ENCODE data around the gene OPA1.

GRCh38 chr3:193727089-193727488 lies 134.1 kb downstream of the OPA1 start:
- no peak for TF ChIP-seq CTCF (conservative IDR thresholded peaks at IDR 0.05; ENCODE audit: low read length)
- TF ChIP-seq EZH2phosphoT487 (IDR thresholded peaks at IDR 0.05; ENCODE audit: borderline replicate concordance): no peak
